ENCODE results near the gene PITHD1.
"Not testable (repeated sequence)": the region's sequence is repeated elsewhere in the genome, so short reads cannot be mapped to it uniquely, and the experiment has no call there.

The PITHD1 gene

GRCh38 chr1:23774174-23774880 is 3.9 kb upstream of the PITHD1 start:
- no peak for DNase-seq (ENCODE audit: low read depth)
- TF ChIP-seq CTCF (conservative IDR thresholded peaks at IDR 0.05; ENCODE audit: low read depth, low read length), result no peak
- no peak overlapping the region for H3K4me3 ChIP-seq (ENCODE audit: low read depth, low read length)

GRCh38 chr1:23776217-23776616 is 2.0 kb upstream of the PITHD1 start:
- TF ChIP-seq CTCF (conservative IDR thresholded peaks at IDR 0.05; ENCODE audit: low read depth, low read length), result no peak
- no peak overlapping the region for H3K4me3 ChIP-seq (ENCODE audit: low read depth, low read length)
- no peak for DNase-seq (ENCODE audit: low read depth)

GRCh38 chr1:23779826-23780371 is 1.7 kb downstream of the PITHD1 start:
- no peak for TF ChIP-seq CTCF (conservative IDR thresholded peaks at IDR 0.05; ENCODE audit: low read depth, low read length)
- peak; percentile 66 for DNase-seq (ENCODE audit: low read depth)
- no peak overlapping the region for H3K4me3 ChIP-seq (ENCODE audit: low read depth, low read length)

- DNase-seq (ENCODE audit: low read depth); H3K4me3 ChIP-seq (ENCODE audit: low read depth, low read length): not testable (repeated sequence)
These were observed 4.9 kb downstream of the PITHD1 start for GRCh38 chr1:23783141-23783540.

GRCh38 chr1:23784846-23785245 is 6.6 kb downstream of the PITHD1 start:
- H3K4me3 ChIP-seq (ENCODE audit: low read depth, low read length), result no peak overlapping the region
- no peak for TF ChIP-seq CTCF (conservative IDR thresholded peaks at IDR 0.05; ENCODE audit: low read depth, low read length)
- DNase-seq (ENCODE audit: low read depth), result no peak

- no peak for DNase-seq (ENCODE audit: low read depth)
- TF ChIP-seq CTCF (conservative IDR thresholded peaks at IDR 0.05; ENCODE audit: low read depth, low read length), result no peak
- no peak overlapping the region for H3K4me3 ChIP-seq (ENCODE audit: low read depth, low read length)
These were observed 9.5 kb downstream of the PITHD1 start for GRCh38 chr1:23787701-23788100.

- H3K4me3 ChIP-seq (ENCODE audit: low read depth, low read length), result no peak overlapping the region
- DNase-seq (ENCODE audit: low read depth), result no peak
- no peak for TF ChIP-seq CTCF (conservative IDR thresholded peaks at IDR 0.05; ENCODE audit: low read depth, low read length)
These were observed 10.5 kb downstream of the PITHD1 start for GRCh38 chr1:23788695-23789094.

Measured in choroid plexus epithelial cell (primary cell).